SU-DHL-6 (cell line): ENCODE measurements around the gene ZNHIT1.

Source experiments
- H2AFZ ChIP-seq: fragments of 200-600 bp; sonication (generic); 2 replicates; pipeline ENCODE4 v1.6.1; 2014; ENCODE audit warnings: low read depth, mild to moderate bottlenecking, moderate library complexity, mixed read lengths, antibody characterized with exemption, low read length; ENCODE audit not compliant: severe bottlenecking
- H3F3A ChIP-seq: fragments of 200-600 bp; shearing (Covaris generic); 2 replicates; pipeline ENCODE4 v1.6.0; 2016; ENCODE audit warnings: antibody characterized with exemption, mild to moderate bottlenecking; ENCODE audit not compliant: insufficient read depth
- H3K27ac ChIP-seq: fragments of 200-600 bp; sonication (generic); 2 replicates; pipeline ENCODE4 v1.5.1; 2016; ENCODE audit warnings: low read depth, mild to moderate bottlenecking, low read length, moderate library complexity, mixed read lengths
- H3K27me3 ChIP-seq: fragments of 200-600 bp; sonication (generic), shearing (Covaris generic); 2 replicates; pipeline ENCODE4 v1.6.0; 2014; ENCODE audit warnings: mild to moderate bottlenecking, low read length
- H3K36me3 ChIP-seq: fragments of 200-600 bp; sonication (generic); 2 replicates; pipeline ENCODE4 v1.6.1; 2014; ENCODE audit warnings: mild to moderate bottlenecking, low read length, mixed read lengths
- H3K4me2 ChIP-seq: fragments of 300-600, 200-600 bp; shearing (Covaris generic), sonication (generic); 2 replicates; pipeline ENCODE4 v1.6.0; 2014; ENCODE audit warnings: low read length, low read depth, mild to moderate bottlenecking; ENCODE audit not compliant: poor library complexity, severe bottlenecking
- H3K4me3 ChIP-seq: fragments of 200-600 bp; sonication (generic); 2 replicates; pipeline ENCODE4 v1.5.1; 2014; ENCODE audit warnings: antibody characterized with exemption, low read length, mild to moderate bottlenecking, mixed read lengths; ENCODE audit not compliant: insufficient read depth, poor library complexity, severe bottlenecking
- H3K79me2 ChIP-seq: fragments of 200-600 bp; sonication (generic); 2 replicates; pipeline ENCODE4 v1.6.1; 2014; ENCODE audit warnings: mild to moderate bottlenecking, low read length, moderate library complexity; ENCODE audit not compliant: insufficient read depth
- H3K9ac ChIP-seq: fragments of 200-600 bp; sonication (generic); 2 replicates; pipeline ENCODE4 v1.7.0; 2014; ENCODE audit warnings: mild to moderate bottlenecking, low read length
- H3K9me2 ChIP-seq: fragments of 200-600 bp; sonication (generic); replicated peaks from 2 replicates; pipeline ENCODE4 v1.6.1; 2014; ENCODE audit warnings: low read length; ENCODE audit not compliant: insufficient read depth
- H3K9me3 ChIP-seq: fragments of 200-600 bp; sonication (generic); 2 replicates; pipeline ENCODE4 v1.6.1; 2014; ENCODE audit warnings: low read length, mixed read lengths; ENCODE audit not compliant: insufficient read depth
- H4K20me1 ChIP-seq: fragments of 200-600 bp; sonication (generic); 2 replicates; pipeline ENCODE4 v1.6.1; 2014; ENCODE audit warnings: low read depth, mild to moderate bottlenecking, antibody characterized with exemption, low read length, moderate library complexity, mixed read lengths
- CTCF ChIP-seq: fragments of 200-600 bp; sonication (generic); IDR thresholded peaks from one replicate; pipeline ENCODE4 v1.5.1; 2017; ENCODE audit warnings: antibody characterized with exemption, mild to moderate bottlenecking, low read length, moderate library complexity; ENCODE audit not compliant: insufficient read depth, poor library complexity, severe bottlenecking
- EZH2phosphoT487 ChIP-seq: fragments of 200-600 bp; sonication (generic), shearing (Covaris generic); conservative IDR thresholded peaks from 2 replicates; pipeline ENCODE4 v1.6.1; 2018; ENCODE audit warnings: mild to moderate bottlenecking, antibody characterized with exemption, low read length, moderate library complexity, mixed read lengths

Gene ZNHIT1

GRCh38 chr7:101241443-101242349 lies 23.7 kb downstream of the ZNHIT1 start:
- H3K9ac ChIP-seq = no peak overlapping the region
- no peaks in the 10 kb centered on the region for H3K27me3 ChIP-seq
- H4K20me1 ChIP-seq = no peaks in the 10 kb centered on the region; the same call in 1 of the 2 replicates
- no peaks in the 10 kb centered on the region for H3K9me2 ChIP-seq
- H3K4me3 ChIP-seq = no peak overlapping the region
- H3F3A ChIP-seq = peaks cover 7% of the 10 kb centered on the region
- H3K36me3 ChIP-seq = 0 out of 2 replicates have a peak, but pooled peaks cover 4% of the 10 kb centered on the region
- H3K4me2 ChIP-seq = no peak overlapping the region
- no peaks in the 10 kb centered on the region for H3K9me3 ChIP-seq
- peaks cover 41% of the 10 kb centered on the region for H3K79me2 ChIP-seq
- TF ChIP-seq EZH2phosphoT487 (no peak), CTCF (no peak)
- H2AFZ ChIP-seq = no peak overlapping the region
- no peak overlapping the region for H3K27ac ChIP-seq

GRCh38 chr7:101243646-101244374 lies 25.8 kb downstream of the ZNHIT1 start:
- Histone ChIP-seq H3K27me3 (no peaks in the 10 kb centered on the region), H3K9ac (peak overlapping the region; percentile 83), H3K79me2 (peaks cover 49% of the 10 kb centered on the region), H4K20me1 (no peaks in the 10 kb centered on the region; the same call in 1 of the 2 replicates), H3K9me3 (no peaks in the 10 kb centered on the region), H3K27ac (no peak overlapping the region), H3K36me3 (0 out of 2 replicates have a peak, but pooled peaks cover 4% of the 10 kb centered on the region), H3K9me2 (no peaks in the 10 kb centered on the region), H2AFZ (peak overlapping the region; percentile 58), H3F3A (peaks cover 7% of the 10 kb centered on the region), H3K4me3 (peak overlapping the region; percentile 93), H3K4me2 (peak overlapping the region; percentile 85)
- no peak for TF ChIP-seq EZH2phosphoT487
- TF ChIP-seq CTCF = no peak

GRCh38 chr7:101244375-101245146 lies 26.6 kb downstream of the ZNHIT1 start, which contains the start of gene FIS1:
Gene FIS1, minus strand, starts transcription at chr7:101245081. Its CDS starts 77 bp downstream, at chr7:101245004.
- Histone ChIP-seq H4K20me1 (no peaks in the 10 kb centered on the region; the same call in 1 of the 2 replicates), H3K4me2 (peak within 1 kb of the TSS; percentile 85), H2AFZ (peak within 1 kb of the TSS; percentile 58), H3K9me3 (no peaks in the 10 kb centered on the region), H3K4me3 (peak within 1 kb of the TSS; percentile 93), H3K27me3 (no peaks in the 10 kb centered on the region), H3F3A (peaks cover 7% of the 10 kb centered on the region), H3K9ac (peak within 1 kb of the TSS; percentile 83), H3K36me3 (0 out of 2 replicates have a peak, but pooled peaks cover 4% of the 10 kb centered on the region), H3K9me2 (no peaks in the 10 kb centered on the region), H3K27ac (peak within 1 kb of the TSS; percentile 50), H3K79me2 (peaks cover 56% of the 10 kb centered on the region)
- TF ChIP-seq CTCF = peak; percentile 96
- TF ChIP-seq EZH2phosphoT487 = no peak
